ENCODE results near the gene MT1F.
A peak's percentile ranks its signal among the peaks of the same experiment; 100 is the strongest.
"Not testable (repeated sequence)": the region's sequence is repeated elsewhere in the genome, so short reads cannot be mapped to it uniquely, and the experiment has no call there.

Gene MT1F

GRCh38 chr16:56645838-56646237, 11.9 kb upstream of the MT1F start:
- DNase-seq = no peak

- DNase-seq = no peak
Observed at GRCh38 chr16:56647641-56648431, 9.9 kb upstream of the MT1F start.

DNA sequence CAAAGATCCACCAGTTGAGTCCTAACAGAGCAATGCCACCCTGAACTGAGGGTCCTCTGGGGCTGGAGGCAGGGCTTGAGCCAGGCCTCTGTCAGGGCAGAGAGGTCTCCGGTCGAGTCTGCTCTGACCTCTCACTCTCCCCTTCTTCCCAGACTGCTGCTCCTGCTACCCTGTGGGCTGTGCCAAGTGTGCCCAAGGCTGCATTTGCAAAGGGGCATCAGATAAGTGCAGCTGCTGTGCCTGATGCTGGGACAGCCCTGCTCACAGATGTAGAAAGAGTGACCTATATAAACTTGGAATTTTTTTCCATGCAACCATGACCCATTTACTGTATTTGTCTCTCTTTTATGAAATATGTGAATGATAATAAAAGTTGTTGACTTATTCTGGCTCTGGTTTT, 8.5 kb upstream of the MT1F start:
- DNase-seq = no peak

GRCh38 chr16:56649820-56650219, 7.9 kb upstream of the MT1F start:
- no peak for DNase-seq

- no peak for DNase-seq
Observed at GRCh38 chr16:56651586-56651985, 6.2 kb upstream of the MT1F start, which contains the start of gene MT1B. MT1B (plus strand) TSS chr16:56651886; CDS start chr16:56651954, 68 bp downstream.

DNA sequence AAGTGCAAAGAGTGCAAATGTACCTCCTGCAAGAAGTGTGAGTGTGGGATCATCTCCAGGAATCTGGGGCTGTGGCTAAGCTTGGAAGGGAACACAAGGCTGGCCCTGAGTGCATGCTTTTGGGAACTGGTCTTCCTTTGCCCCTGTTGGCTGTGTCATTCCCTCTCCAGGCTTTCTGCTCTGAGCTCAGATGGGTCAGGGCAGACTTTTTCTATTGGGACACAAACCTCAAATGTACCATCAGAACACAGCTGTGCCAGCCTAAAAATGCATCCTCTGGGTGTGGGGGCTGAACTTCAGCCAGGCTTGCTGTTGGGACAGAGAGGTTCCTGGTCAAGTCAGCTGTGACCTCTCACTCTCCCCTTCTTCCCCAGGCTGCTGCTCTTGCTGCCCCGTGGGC, 5.2 kb upstream of the MT1F start:
- no peak for DNase-seq

- no peak for DNase-seq
Observed at GRCh38 chr16:56653218-56653617, 4.5 kb upstream of the MT1F start.

DNA sequence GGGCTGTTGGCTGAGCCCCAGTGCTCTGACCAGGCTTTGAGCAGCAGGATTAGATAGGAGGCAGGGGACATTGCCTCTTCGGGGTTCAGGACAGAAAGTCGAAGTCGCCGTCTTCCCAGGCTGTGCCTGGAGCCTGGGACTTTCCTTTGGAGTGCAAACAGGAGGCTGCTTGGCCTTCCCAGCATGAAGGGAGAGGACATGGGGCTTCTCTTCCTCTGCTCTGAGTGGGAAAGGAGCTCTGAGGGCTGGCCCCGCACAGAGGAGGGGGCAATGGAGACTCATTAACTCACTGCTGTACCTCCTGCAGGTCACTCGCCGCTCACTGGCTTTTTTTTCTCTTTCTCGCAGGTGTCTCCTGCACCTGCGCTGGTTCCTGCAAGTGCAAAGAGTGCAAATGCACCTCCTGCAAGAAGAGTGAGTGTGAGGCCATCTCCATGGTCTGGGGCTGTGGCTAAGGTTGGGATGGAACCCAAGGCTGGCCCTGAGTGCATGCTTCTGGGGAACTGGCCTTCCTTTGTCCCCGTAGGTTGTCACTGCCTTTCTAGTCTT, 642 bp downstream of the MT1F start:
- DNase-seq = no peak

DNA sequence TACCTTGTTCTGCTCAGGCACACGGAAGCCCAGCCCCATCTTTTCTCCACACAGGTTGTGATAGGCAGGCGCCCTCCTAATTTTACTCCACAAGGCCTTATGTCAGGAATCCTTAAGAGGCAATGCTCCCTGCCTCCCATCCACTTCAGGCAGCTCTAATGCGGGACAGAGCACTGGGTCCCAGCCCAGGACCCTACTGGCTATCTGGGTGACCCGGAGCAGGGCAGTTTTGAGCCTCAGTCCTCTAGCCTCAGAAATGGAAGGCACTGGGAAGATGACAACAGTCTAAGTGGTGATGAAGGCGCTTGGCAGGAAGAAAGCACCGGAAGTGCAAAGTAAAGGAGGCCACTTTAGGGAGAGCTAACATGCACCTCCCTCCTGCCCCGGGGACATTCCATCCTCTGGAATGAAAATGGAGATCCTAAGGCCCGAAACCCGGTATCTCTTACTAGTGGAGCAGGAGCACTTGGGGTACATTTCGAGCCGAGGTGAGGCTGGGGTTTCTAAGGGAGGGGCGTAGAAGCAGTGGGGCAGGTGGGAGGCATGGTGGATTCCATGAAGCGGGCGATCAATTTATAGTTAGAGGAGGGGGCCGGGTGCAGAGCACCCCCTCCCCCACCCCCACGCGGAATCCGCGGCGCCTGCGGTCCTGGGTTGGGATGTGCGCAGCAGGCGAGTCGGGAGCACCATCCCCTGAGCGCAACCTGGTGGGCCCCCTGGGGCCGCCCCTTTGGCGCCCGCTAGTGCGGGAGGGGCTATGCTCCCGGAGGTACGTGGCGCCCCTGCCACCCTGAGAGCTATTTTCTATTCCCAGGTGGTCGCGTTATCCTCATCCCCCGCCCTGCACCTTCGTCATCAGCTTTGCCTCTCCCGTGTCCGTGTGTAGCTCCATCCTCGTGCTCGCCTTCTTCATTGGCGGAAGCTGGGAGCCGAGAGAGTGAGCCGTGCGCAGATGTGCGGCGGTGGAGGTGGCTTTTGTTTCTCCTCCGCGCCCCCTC, 4.9 kb downstream of the MT1F start:
- DNase-seq = peak; percentile 40 to 49

DNA sequence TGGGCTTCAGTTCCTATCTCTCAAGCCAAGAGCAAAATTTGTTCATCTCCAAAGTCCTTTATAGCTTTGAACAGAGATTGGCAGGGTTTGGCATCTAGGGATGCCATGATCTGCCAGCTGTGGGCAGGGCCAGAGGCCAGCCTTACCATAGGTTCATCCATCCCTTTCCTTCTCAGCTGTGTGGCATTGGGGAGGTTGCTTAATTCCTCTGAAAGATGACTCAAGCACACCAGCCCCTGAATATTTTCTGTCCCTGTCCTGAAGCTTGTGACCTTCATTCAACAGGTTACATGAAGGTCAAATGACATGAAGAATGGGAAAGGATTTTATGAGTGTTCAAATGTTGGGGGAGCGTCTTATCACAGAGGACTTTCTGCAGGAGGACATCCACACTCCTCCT, 6.7 kb downstream of the MT1F start:
- DNase-seq = no peak

- not testable (repeated sequence) for DNase-seq
Observed at GRCh38 chr16:56665286-56666261, 7.8 kb downstream of the MT1F start.

- DNase-seq = peak; percentile 45 to 53
Observed at GRCh38 chr16:56667581-56668571, 10.1 kb downstream of the MT1F start, which contains the start of gene MT1G. MT1G (minus strand) TSS chr16:56668065; CDS start chr16:56667993, 72 bp downstream.

DNA sequence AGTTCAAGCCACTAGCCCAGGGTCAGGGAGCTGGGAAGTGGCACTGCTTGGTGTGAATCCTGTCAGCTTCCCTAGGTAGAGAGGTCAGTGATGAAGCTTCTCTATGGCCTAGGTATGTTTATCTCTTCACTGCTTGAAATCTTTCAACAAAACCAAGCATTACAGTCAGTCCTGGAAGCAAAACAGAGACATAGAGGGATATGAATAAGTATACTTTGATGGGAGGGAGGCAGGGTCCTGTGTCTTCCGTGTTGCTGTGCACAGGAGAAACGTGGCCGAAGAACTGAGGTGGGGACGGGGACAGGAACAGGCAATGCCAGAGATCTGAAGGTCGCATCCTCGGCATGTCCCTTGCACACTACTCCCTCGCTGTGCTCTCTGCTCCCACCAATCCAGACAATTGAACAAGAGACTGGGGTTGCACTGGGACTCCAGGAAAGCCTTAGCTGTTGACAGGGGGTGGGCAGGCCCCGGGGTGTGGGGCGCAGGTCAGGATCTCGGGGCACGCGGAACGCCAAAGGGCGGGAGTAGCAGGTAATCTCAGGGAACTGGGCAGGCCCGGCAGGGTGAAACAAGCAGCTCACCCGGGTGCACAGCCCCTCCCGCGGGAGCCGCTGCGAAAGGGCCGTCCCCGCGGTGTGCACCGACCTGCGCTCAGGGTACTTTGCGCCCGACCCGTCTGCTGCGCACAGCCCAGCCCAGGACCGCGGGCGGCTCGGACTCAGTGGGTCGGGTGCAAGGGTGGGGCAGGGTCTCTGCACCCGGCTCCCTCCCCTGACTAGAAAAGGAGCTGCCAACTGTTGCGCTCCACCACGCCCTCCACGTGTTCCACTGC, 11.5 kb downstream of the MT1F start, which contains the start of gene MT1H:
TSS of gene MT1H (plus strand) at position 810 of the 835 bp plus-strand sequence. CDS start 71 bp downstream, outside the sequence.
- DNase-seq = peak in 1 of 2 donors; percentile 31

GRCh38 chr16:56669840-56670619, 12.3 kb downstream of the MT1F start:
- DNase-seq = no peak

- no peak for DNase-seq
Observed at GRCh38 chr16:56670620-56670934, 12.8 kb downstream of the MT1F start.

GRCh38 chr16:56671691-56672090, 13.9 kb downstream of the MT1F start:
- DNase-seq = not testable (repeated sequence)

DNA sequence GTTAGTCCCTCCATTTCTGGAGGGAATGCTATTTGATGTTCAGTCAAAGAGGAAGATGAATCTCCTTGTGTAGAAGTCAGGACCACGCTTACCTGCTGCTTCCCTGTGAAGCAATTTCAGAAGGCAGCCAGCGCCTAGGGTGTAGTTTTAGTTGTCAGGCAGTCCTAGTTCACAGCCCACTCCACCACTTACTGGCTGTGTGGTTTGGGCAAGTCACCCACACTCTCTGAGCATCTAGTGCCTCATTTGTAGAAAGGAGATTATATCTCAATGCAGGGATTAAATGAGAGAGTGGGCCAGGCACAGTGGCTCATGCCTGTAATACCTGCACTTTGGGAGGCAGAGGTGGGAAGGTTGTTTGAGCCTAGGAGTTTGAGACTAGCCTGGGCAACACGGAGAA, 14.4 kb downstream of the MT1F start:
- DNase-seq = not testable (repeated sequence)

DNA sequence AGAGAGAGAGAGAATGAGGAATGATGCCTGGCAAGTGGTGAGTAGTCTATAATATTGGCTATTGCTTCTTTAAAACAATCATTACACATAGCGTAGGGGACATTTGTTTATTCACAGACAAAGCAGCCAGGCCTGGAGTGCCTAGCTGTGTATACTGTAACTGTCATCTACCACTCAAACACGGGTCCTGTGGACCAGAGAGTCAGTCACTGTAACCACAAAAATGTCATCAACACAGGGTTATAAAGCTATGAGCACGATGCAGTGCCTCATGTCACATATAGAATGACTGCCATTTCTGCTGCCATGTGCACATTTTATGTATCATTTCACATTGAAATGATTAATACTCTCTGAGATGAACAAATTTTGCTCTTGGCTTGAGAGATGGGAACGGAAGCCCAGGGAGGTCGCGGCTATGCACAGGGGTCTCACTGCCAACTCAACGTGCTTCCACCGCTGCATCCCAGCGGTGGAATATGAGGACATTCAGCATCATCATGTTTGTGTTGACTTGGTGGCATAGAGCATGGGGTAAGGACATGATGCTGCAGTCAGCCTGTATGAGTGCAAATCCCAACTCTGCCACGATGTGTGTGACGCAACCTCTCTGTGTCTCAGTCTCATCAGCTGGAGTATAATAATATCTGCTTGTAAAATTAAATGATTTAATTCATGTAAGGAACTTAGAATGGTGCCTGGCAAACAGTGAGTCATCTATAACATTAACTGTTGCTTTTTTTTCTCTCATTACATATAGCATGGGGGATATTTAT, 15.2 kb downstream of the MT1F start:
- no peak for DNase-seq

Measured in stimulated activated CD4-positive, alpha-beta T cell treated with anti-CD3 and anti-CD28 coated beads, Interleukin-2, amount 100 ng/mL, for 24 hours (primary cell).